Heart right ventricle (tissue), 16 donors: ENCODE results near the gene BST2. TPM values are rescaled to one million over a fixed set of nuclear protein-coding genes. Genes with fewer than 3 reads are reported as not detected.

Experiments used
- ATAC-seq, 8 donors: fragments of 200-7000 bp; cut with Tn5 transposase; one replicate each; pipeline ENCODE4 v1.9.1; 2020; ENCODE audit warnings: mild to moderate bottlenecking in 8 of 8, moderate library complexity in 8 of 8, moderate number of reproducible peaks in 1 of 8
- DNase-seq, 2 donors: peaks; one replicate each; pipeline ENCODE4 v3.0.0-alpha.2; 2020
- H3K27ac ChIP-seq, 10 donors: fragments of 200-600 bp; sonication (generic) in 2 of 10; one replicate each; pipeline versions ENCODE4 v1.5.0 to v1.8.0; 2020 to 2022; ENCODE audit warnings: mild to moderate bottlenecking in 3 of 10
- H3K27me3 ChIP-seq, 7 donors: fragments of 200-600 bp; one replicate each; pipeline ENCODE4 v1.8.0; 2021 to 2022; ENCODE audit warnings: mild to moderate bottlenecking in 2 of 7
- H3K36me3 ChIP-seq, 9 donors: fragments of 200-600 bp; sonication (generic) in 1 of 9; one replicate each; pipeline versions ENCODE4 v1.5.0 to v1.8.0; 2020 to 2022; ENCODE audit warnings: mild to moderate bottlenecking in 2 of 9
- H3K4me1 ChIP-seq, 9 donors: fragments of 200-600 bp; sonication (generic) in 1 of 9; one replicate each; pipeline versions ENCODE4 v1.5.0 to v1.8.0; 2020 to 2022; ENCODE audit warnings: mild to moderate bottlenecking in 4 of 9
- H3K4me3 ChIP-seq, 10 donors: fragments of 200-600 bp; sonication (generic) in 2 of 10; one replicate each; pipeline versions ENCODE4 v1.5.0 to v1.8.0; 2020 to 2022; ENCODE audit warnings: mild to moderate bottlenecking in 7 of 10, moderate library complexity in 2 of 10
- H3K9me3 ChIP-seq, 11 donors: fragments of 200-600 bp in 10 of 11; sonication (generic) in 2 of 11; one replicate each; pipeline versions ENCODE4 v1.5.0 to v1.8.0; 2013 to 2022; ENCODE audit warnings: mild to moderate bottlenecking in 2 of 11, control low read depth in 1 of 11, moderate library complexity in 1 of 11
- WGBS, 2 donors: extraction: QIAGEN DNeasy Blood & Tissue Kit; methylation state at CpG; one replicate each; pipeline ENCODE4 v1.1.7; 2013; ENCODE audit warnings: inconsistent platforms in 1 of 2; 5-methylcytosine and 5-hydroxymethylcytosine counted together
- intact Hi-C, 10 donors: fragments of 100-400 bp; cut with DNase I; formaldehyde crosslinking; loops; one replicate each; pipeline versions ENCODE4 v1.11.1 to v1.14.2; 2022
- polyA plus RNA-seq, 2 donors: library from polyadenylated mRNA; stranded (reverse); fragments of 200-250 nt; gene quantifications; one replicate each; pipeline ENCODE4 v1.2.3, GENCODE V29; 2013
- total RNA-seq, 10 donors: library from RNA; stranded (reverse); fragmentation: NEBNext Ultra II Directional in 3 of 10; extraction: Animal tissue kit (Norgen Biotek cat#: 25700) in 3 of 10; gene quantifications; one replicate each; pipeline versions ENCODE4 v1.2.1 to v1.2.4, GENCODE V29; 2021 to 2023
- TF ChIP-seq, protein P1 (sequence below), 9 donors: fragments of 200-600 bp; sonication (generic) in 2 of 9; IDR thresholded peaks; one replicate each; pipeline versions ENCODE4 v1.5.0 to v1.8.0; 2021 to 2022; ENCODE audit warnings: antibody characterized with exemption in 9 of 9, mild to moderate bottlenecking in 5 of 9, moderate library complexity in 1 of 9
- donor health status: Arrhythmogenic right ventricular cardiomyopathy.
- donor health status: ischemic (EF 13 %, LVEDD 7.1; RV severe dilation, severe dysfunction).
- donor health status: healthy with polysubstance abuse.
- donor health status: DM: no; HTN: yes; CAD: no.
- donor health status: DM: no; HTN: no; CAD: no.
- donor health status: ischemic (EF 25% LVEDD 6.9; RV normal size, moderate dysfunction).
- donor health status: ischemic (EF 25% LVEDD 5.7; RV mildly dilated, moderate dysfunction).
- donor health status: healthy.
- donor health status: DM: yes; HTN: yes; CAD: no.
- donor health status: Ischemic cardiomyopathy.
- donor health status: ischemic (EF 35%, LVEDD 5.7; RV mildly dilated, moderate dysfunction).
- donor health status: nonischemic (EF 11% LVEDD 7.7; RV severe dilation, severe dysfunction).
- donor health status: DM: yes; HTN: yes; CAD: no.
- donor health status: PGD.
- donor health status: ischemic (EF 29% LVEDD 5.4; RV normal size, mild dysfunction).
- donor health status: nonischemic (EF 23%, LVEDD 6.1; RV moderate dilation, normal function).

Gene BST2
- total and polyA plus RNA-seq, 12 donors, result 22.7 to 75.4 (median 37.7) TPM

DNA sequence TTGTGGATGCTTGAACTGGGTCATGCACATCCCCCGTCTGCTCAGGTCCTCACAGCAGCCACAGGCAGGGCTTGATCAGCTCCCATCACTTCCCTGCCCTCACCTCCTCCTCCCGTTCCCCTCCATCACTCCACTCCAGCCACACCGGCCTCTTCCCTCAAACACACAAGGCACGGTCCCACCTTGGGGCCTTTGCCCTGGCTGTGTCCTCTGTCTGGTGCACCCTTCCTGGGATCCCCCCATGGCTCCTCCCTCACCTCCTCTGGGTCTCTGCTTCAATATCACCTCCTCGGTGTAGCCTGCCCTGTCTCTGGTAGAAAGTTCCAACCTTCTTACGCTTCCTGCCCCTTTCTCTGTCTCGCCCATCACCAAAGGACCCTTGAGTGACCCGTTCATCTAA, 52.0 kb downstream of the BST2 start:
- no peak for ATAC-seq
- Histone ChIP-seq H3K27ac (peak overlapping the region in 3 of 10 donors; percentile 24 to 48 (median 26)), H3K4me1 (peaks cover 9 to 65% (median 39%) of the 10 kb centered on the region in 9 donors), H3K27me3 (peaks cover 0 to 10% (median 0%) of the 10 kb centered on the region in 7 donors), H3K36me3 (no peaks in the 10 kb centered on the region), H3K4me3 (no peak overlapping the region), H3K9me3 (no peaks in the 10 kb centered on the region)
- intact Hi-C loops, result no loop called here
- no peak for DNase-seq
- 72 to 74% methylated on average over 8 of the region's 8 CpGs for WGBS, 2 donors
- TF ChIP-seq, protein P1, sequence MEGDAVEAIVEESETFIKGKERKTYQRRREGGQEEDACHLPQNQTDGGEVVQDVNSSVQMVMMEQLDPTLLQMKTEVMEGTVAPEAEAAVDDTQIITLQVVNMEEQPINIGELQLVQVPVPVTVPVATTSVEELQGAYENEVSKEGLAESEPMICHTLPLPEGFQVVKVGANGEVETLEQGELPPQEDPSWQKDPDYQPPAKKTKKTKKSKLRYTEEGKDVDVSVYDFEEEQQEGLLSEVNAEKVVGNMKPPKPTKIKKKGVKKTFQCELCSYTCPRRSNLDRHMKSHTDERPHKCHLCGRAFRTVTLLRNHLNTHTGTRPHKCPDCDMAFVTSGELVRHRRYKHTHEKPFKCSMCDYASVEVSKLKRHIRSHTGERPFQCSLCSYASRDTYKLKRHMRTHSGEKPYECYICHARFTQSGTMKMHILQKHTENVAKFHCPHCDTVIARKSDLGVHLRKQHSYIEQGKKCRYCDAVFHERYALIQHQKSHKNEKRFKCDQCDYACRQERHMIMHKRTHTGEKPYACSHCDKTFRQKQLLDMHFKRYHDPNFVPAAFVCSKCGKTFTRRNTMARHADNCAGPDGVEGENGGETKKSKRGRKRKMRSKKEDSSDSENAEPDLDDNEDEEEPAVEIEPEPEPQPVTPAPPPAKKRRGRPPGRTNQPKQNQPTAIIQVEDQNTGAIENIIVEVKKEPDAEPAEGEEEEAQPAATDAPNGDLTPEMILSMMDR (IDR thresholded peaks at IDR 0.05), result no peak

Other genes starting within 250 kb of the BST2 start
- gene USE1, start 190.3 kb downstream of the BST2 start, total RNA-seq, result 10 to 100 TPM; 25.1 to 36.6 (median 28.3) TPM
- 10 to 100 TPM; 48.6 to 67.6 TPM for gene USE1, start 190.3 kb downstream of the BST2 start, polyA plus RNA-seq
- 10 to 100 TPM in 9 of 10 donors, 1 to 10 TPM in 1; 7.2 to 38.6 (median 15.0) TPM for gene OCEL1, start 179.4 kb downstream of the BST2 start, total RNA-seq
- 10 to 100 TPM; 14.3 to 47.4 TPM for gene OCEL1, start 179.4 kb downstream of the BST2 start, polyA plus RNA-seq
- 10 to 100 TPM; 34.5 to 79.7 (median 42.2) TPM for gene NR2F6, start 159.7 kb downstream of the BST2 start, total RNA-seq
- 10 to 100 TPM; 32.0 to 46.1 TPM for gene NR2F6, start 159.7 kb downstream of the BST2 start, polyA plus RNA-seq
- gene USHBP1, start 140.9 kb downstream of the BST2 start, total RNA-seq, result 10 to 100 TPM in 1 of 10 donors, 1 to 10 TPM in 9; 3.4 to 10.7 (median 6.6) TPM
- 10 to 100 TPM; 11.5 to 30.9 TPM for gene USHBP1, start 140.9 kb downstream of the BST2 start, polyA plus RNA-seq
- gene BABAM1, start 138.2 kb downstream of the BST2 start, total RNA-seq, result 10 to 100 TPM; 64.5 to 83.4 (median 74.4) TPM
- 10 to 100 TPM; 68.9 to 88.2 TPM for gene BABAM1, start 138.2 kb downstream of the BST2 start, polyA plus RNA-seq
- under 1 TPM in 8 of 10 donors, not detected in 2; 0.09 to 0.85 (median 0.22) TPM for gene ANKLE1, start 123.7 kb downstream of the BST2 start, total RNA-seq
- gene ANKLE1, start 123.7 kb downstream of the BST2 start, polyA plus RNA-seq, result under 1 TPM; 0.15 to 0.20 TPM
- gene ABHD8, start 102.2 kb downstream of the BST2 start, total RNA-seq, result 10 to 100 TPM in 2 of 10 donors, 1 to 10 TPM in 8; 6.0 to 16.9 (median 7.9) TPM
- gene ABHD8, start 102.2 kb downstream of the BST2 start, polyA plus RNA-seq, result 10 to 100 TPM in 1 of 2 donors, 1 to 10 TPM in 1; 8.7 to 16.6 TPM
- 100 to 1,000 TPM; 122 to 259 (median 151) TPM for gene MRPL34, start 99.8 kb downstream of the BST2 start, total RNA-seq
- gene MRPL34, start 99.8 kb downstream of the BST2 start, polyA plus RNA-seq, result 100 to 1,000 TPM; 157 to 301 TPM
- 10 to 100 TPM; 24.0 to 39.7 (median 34.7) TPM for gene DDA1, start 96.1 kb downstream of the BST2 start, total RNA-seq
- 10 to 100 TPM; 20.4 to 85.7 TPM for gene DDA1, start 96.1 kb downstream of the BST2 start, polyA plus RNA-seq
- gene ANO8, start 70.8 kb downstream of the BST2 start, total RNA-seq, result 10 to 100 TPM in 3 of 10 donors, 1 to 10 TPM in 7; 6.2 to 11.7 (median 8.0) TPM
- 10 to 100 TPM in 1 of 2 donors, 1 to 10 TPM in 1; 3.3 to 14.6 TPM for gene ANO8, start 70.8 kb downstream of the BST2 start, polyA plus RNA-seq
- 10 to 100 TPM in 4 of 10 donors, 1 to 10 TPM in 6; 8.0 to 12.4 (median 9.8) TPM for gene GTPBP3, start 68.1 kb downstream of the BST2 start, total RNA-seq
- gene GTPBP3, start 68.1 kb downstream of the BST2 start, polyA plus RNA-seq, result 10 to 100 TPM in 1 of 2 donors, 1 to 10 TPM in 1; 8.9 to 12.8 TPM
- 10 to 100 TPM in 9 of 10 donors, 1 to 10 TPM in 1; 7.5 to 56.0 (median 22.1) TPM for gene PLVAP, start 28.3 kb downstream of the BST2 start, total RNA-seq
- gene PLVAP, start 28.3 kb downstream of the BST2 start, polyA plus RNA-seq, result 10 to 100 TPM; 69.1 to 74.9 TPM
- gene CCDC194, start 11.4 kb downstream of the BST2 start, total RNA-seq, result under 1 TPM in 3 of 10 donors, not detected in 7; 0.44 to 0.51 (median 0.50) TPM
- 1 to 10 TPM in 1 of 2 donors, not detected in 1; 1.0 TPM for gene CCDC194, start 11.4 kb downstream of the BST2 start, polyA plus RNA-seq
- 10 to 100 TPM; 11.7 to 26.8 (median 13.4) TPM for gene MVB12A, start 14.4 kb upstream of the BST2 start, total RNA-seq
- gene MVB12A, start 14.4 kb upstream of the BST2 start, polyA plus RNA-seq, result 10 to 100 TPM; 38.6 to 50.0 TPM
- gene TMEM221, start 43.0 kb upstream of the BST2 start, total RNA-seq, result under 1 TPM in 2 of 10 donors, not detected in 8; 0.12 to 0.20 TPM
- under 1 TPM in 1 of 2 donors, not detected in 1; 0.03 TPM for gene TMEM221, start 43.0 kb upstream of the BST2 start, polyA plus RNA-seq
- gene NXNL1, start 55.3 kb upstream of the BST2 start, total RNA-seq, result under 1 TPM in 4 of 10 donors, not detected in 6; 0.42 to 0.80 (median 0.55) TPM
- gene NXNL1, start 55.3 kb upstream of the BST2 start, polyA plus RNA-seq, result 1 to 10 TPM in 1 of 2 donors, not detected in 1; 1.1 TPM
- 10 to 100 TPM; 37.1 to 64.5 (median 47.2) TPM for gene SLC27A1, start 64.9 kb upstream of the BST2 start, total RNA-seq
- gene SLC27A1, start 64.9 kb upstream of the BST2 start, polyA plus RNA-seq, result 10 to 100 TPM; 16.0 to 78.3 TPM
- 10 to 100 TPM; 16.2 to 45.4 (median 20.6) TPM for gene PGLS, start 106.0 kb upstream of the BST2 start, total RNA-seq
- 10 to 100 TPM; 40.7 to 57.6 TPM for gene PGLS, start 106.0 kb upstream of the BST2 start, polyA plus RNA-seq
- 10 to 100 TPM; 19.7 to 73.8 (median 29.3) TPM for gene COLGALT1, start 150.0 kb upstream of the BST2 start, total RNA-seq
- gene COLGALT1, start 150.0 kb upstream of the BST2 start, polyA plus RNA-seq, result 10 to 100 TPM; 28.4 to 38.6 TPM